CD4-positive, alpha-beta T cell (primary cell): Measurements from ENCODE around the gene USP32. TPM values are rescaled to one million over a fixed set of nuclear protein-coding genes. Genes with fewer than 3 reads are reported as not detected.

Experiments used
- ATAC-seq: fragments of 200-7000 bp; cut with Tn5 transposase; one replicate; pipeline ENCODE4 v1.10.0; 2022; ENCODE audit warnings: mild to moderate bottlenecking; ENCODE audit not compliant: poor library complexity
- CTCF ChIA-PET: fragments of 350-600 bp; sonication (Branson Sonifier 250); formaldehyde crosslinking; loops from one replicate; lab custom pipeline; 2021; ENCODE audit warnings: antibody characterized with exemption, inconsistent platforms; lab: Charles Lee
- POLR2A ChIA-PET: fragments of 350-600 bp; sonication (Branson Sonifier 250); formaldehyde crosslinking; loops from one replicate; lab custom pipeline; 2021; ENCODE audit warnings: antibody characterized with exemption, inconsistent platforms; lab: Charles Lee
- DNase-seq, 14 experiments: peaks; one replicate each; pipeline ENCODE4 v3.0.0-alpha.2; 2013 to 2020; ENCODE audit warnings: mixed read lengths in 2 of 14
- H3K27ac ChIP-seq, 2 donors: one replicate each; pipeline versions ENCODE4 v1.5.1 to v1.7.0; 2013; ENCODE audit warnings: low read length in 2 of 2, low read depth in 1 of 2, mild to moderate bottlenecking in 1 of 2
- H3K27me3 ChIP-seq, 2 experiments: 1 replicate in 1 of 2; 2 replicates in 1 of 2; pipeline versions ENCODE4 v1.6.1 to v1.7.0; 2013; ENCODE audit warnings: low read length in 2 of 2, control low read depth in 1 of 2, mild to moderate bottlenecking in 1 of 2, moderate library complexity in 1 of 2; ENCODE audit not compliant: insufficient read depth in 2 of 2, control insufficient read depth in 1 of 2
- H3K36me3 ChIP-seq: one replicate; pipeline ENCODE4 v1.6.1; 2013; ENCODE audit warnings: low read length, control low read depth; ENCODE audit not compliant: insufficient read depth
- H3K4me1 ChIP-seq: one replicate; pipeline ENCODE4 v1.6.1; 2013; ENCODE audit warnings: low read length, control low read depth; ENCODE audit not compliant: insufficient read depth
- H3K4me3 ChIP-seq: one replicate; pipeline ENCODE4 v1.5.1; 2013; ENCODE audit warnings: mild to moderate bottlenecking, low read length, moderate library complexity
- H3K9me3 ChIP-seq, 2 experiments: 1 replicate in 1 of 2; 2 replicates in 1 of 2; pipeline versions ENCODE4 v1.6.1 to v1.7.0; 2013; ENCODE audit warnings: low read length in 2 of 2, mild to moderate bottlenecking in 2 of 2, control low read depth in 1 of 2, moderate library complexity in 1 of 2; ENCODE audit not compliant: control insufficient read depth in 1 of 2, insufficient read depth in 1 of 2
- H3K27ac Mint-ChIP-seq: one replicate; pipeline ENCODE4 v1.8.0; 2020; ENCODE audit warnings: mixed read lengths
- H3K27me3 Mint-ChIP-seq: one replicate; pipeline ENCODE4 v1.8.0; 2021; ENCODE audit warnings: mixed read lengths
- H3K36me3 Mint-ChIP-seq: one replicate; pipeline ENCODE4 v1.8.0; 2021; ENCODE audit warnings: low read depth, mixed read lengths
- H3K4me1 Mint-ChIP-seq: one replicate; pipeline ENCODE4 v1.8.0; 2021; ENCODE audit warnings: low read depth, mixed read lengths
- H3K4me3 Mint-ChIP-seq: one replicate; pipeline ENCODE4 v1.8.0; 2020; ENCODE audit warnings: mild to moderate bottlenecking, mixed read lengths
- H3K9me3 Mint-ChIP-seq: one replicate; pipeline ENCODE4 v1.8.0; 2020; ENCODE audit warnings: mixed read lengths
- CTCF ChIP-seq: fragments of 200-600 bp; IDR thresholded peaks from one replicate; pipeline ENCODE4 v1.8.0; 2022; ENCODE audit warnings: antibody characterized with exemption, mild to moderate bottlenecking
- intact Hi-C, 2 experiments: fragments of 100-400 bp; cut with DNase I in 1 of 2; cut with micrococcal nuclease in 1 of 2; formaldehyde crosslinking; loops; one replicate each; pipeline versions ENCODE4 v1.15.1 to v1.9.0; 2023 to 2025; cut with DNase I, micrococcal nuclease
- total RNA-seq, 174 experiments: library from RNA in 2 of 174; stranded (reverse) in 2 of 174; gene quantifications; one replicate each; pipeline ENCODE4 v1.2.3 and lab custom pipeline; 2021 to 2026

Gene USP32
- total RNA-seq, 2 experiments from 2014 or later: 23.9 to 24.7 TPM

- Histone ChIP-seq H3K27ac (no peak overlapping the region), H3K4me1 (no peaks in the 10 kb centered on the region), H3K36me3 (no peaks in the 10 kb centered on the region), H3K4me3 (no peak overlapping the region), H3K27me3 (no peaks in the 10 kb centered on the region), H3K9me3 (no peaks in the 10 kb centered on the region)
- DNase-seq (no peak), ATAC-seq (no peak)
- Mint-ChIP-seq H3K9me3 (no peaks in the 10 kb centered on the region), H3K27me3 (peaks cover 5% of the 10 kb centered on the region), H3K4me1 (no peaks in the 10 kb centered on the region), H3K4me3 (no peak overlapping the region), H3K36me3 (no peaks in the 10 kb centered on the region), H3K27ac (no peak overlapping the region)
- intact Hi-C loops: no loop called here
- ChIA-PET POLR2A (no interaction called here), CTCF (interaction anchor here (0.8 kb wide), 1 partner anchor 13 kb away, joined by 3 read pairs; no protein-coding TSS in a partner anchor)
- no peak for TF ChIP-seq CTCF
Measured at GRCh38 chr17:60410001-60410400, 18.1 kb upstream of the USP32 start.

- H3K4me1 Mint-ChIP-seq: no peaks in the 10 kb centered on the region
- CTCF ChIA-PET: interaction anchor here (1.0 to 1.9 kb wide), 2 partner anchors 11 to 14 kb away, joined by 3 to 9 read pairs; no protein-coding TSS in a partner anchor
Measured at GRCh38 chr17:60406887-60407286, 15.0 kb upstream of the USP32 start.

GRCh38 chr17:60403962-60404361 lies 12.0 kb upstream of the USP32 start:
- ChIA-PET POLR2A (no interaction called here), CTCF (no interaction called here)
- Histone ChIP-seq H3K36me3 (no peaks in the 10 kb centered on the region), H3K27ac (no peak overlapping the region), H3K9me3 (no peaks in the 10 kb centered on the region), H3K27me3 (no peaks in the 10 kb centered on the region), H3K4me1 (no peaks in the 10 kb centered on the region), H3K4me3 (no peak overlapping the region)
- TF ChIP-seq CTCF: no peak
- DNase-seq: no peak
- intact Hi-C loops: no loop called here
- Mint-ChIP-seq H3K27ac (no peak overlapping the region), H3K27me3 (peaks cover 5% of the 10 kb centered on the region), H3K36me3 (no peaks in the 10 kb centered on the region), H3K4me3 (no peak overlapping the region), H3K9me3 (no peaks in the 10 kb centered on the region), H3K4me1 (no peaks in the 10 kb centered on the region)
- ATAC-seq: no peak

More at GRCh38 chr17:60406887-60407286, 15.0 kb upstream of the USP32 start:
- Mint-ChIP-seq H3K4me3 (no peak overlapping the region), H3K27me3 (peaks cover 5% of the 10 kb centered on the region), H3K36me3 (no peaks in the 10 kb centered on the region), H3K27ac (no peak overlapping the region), H3K9me3 (no peaks in the 10 kb centered on the region)
- H3K36me3 ChIP-seq: no peaks in the 10 kb centered on the region
- H3K4me3 ChIP-seq: no peak overlapping the region
- no peaks in the 10 kb centered on the region for H3K9me3 ChIP-seq
- no peak for DNase-seq
- ATAC-seq: no peak
- no peak overlapping the region for H3K27ac ChIP-seq
- no peaks in the 10 kb centered on the region for H3K27me3 ChIP-seq
- POLR2A ChIA-PET: no interaction called here
- no peak for TF ChIP-seq CTCF
- no peaks in the 10 kb centered on the region for H3K4me1 ChIP-seq
- intact Hi-C loops: no loop called here
